GM18505 (cell line): ENCODE measurements around the gene PLCL1.
A peak's percentile ranks its signal among the peaks of the same experiment; 100 is the strongest.

Experiments
- ATAC-seq: cut with Tn5 transposase; IDR thresholded peaks from one replicate; pipeline ENCODE4 v1.9.1; 2021; ENCODE audit not compliant: unreplicated experiment
- POLR2A ChIP-seq: IDR thresholded peaks from 4 replicates; pipeline ENCODE4 v1.6.1; 2011; ENCODE audit warnings: borderline replicate concordance; ENCODE audit not compliant: insufficient read depth, insufficient read length; ENCODE audit errors: extremely low read depth

PLCL1 gene

GRCh38 chr2:197871780-197872456 lies 67.5 kb downstream of the PLCL1 start:
- no peak for TF ChIP-seq POLR2A
- ATAC-seq, result no peak

DNA sequence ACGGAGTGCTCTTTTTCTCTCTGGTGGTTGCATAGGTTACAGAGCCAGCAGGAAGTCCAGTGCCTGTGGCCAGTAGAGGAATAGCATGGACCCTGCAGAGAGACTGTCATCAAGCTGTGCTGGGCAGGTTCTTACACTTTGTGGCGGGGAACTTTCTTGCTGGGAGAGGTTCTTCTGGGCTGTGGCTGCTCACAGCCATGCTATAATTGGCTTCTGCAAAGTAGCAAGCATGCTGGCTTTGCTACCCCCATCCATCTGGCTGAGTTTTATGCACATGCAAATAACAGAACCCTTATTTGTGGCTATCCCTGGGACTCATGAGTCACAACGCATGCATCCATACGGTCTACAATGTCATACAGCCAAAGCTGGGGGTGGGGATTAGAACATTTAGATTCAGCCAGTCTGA lies 68.9 kb downstream of the PLCL1 start:
- TF ChIP-seq POLR2A, result no peak
- ATAC-seq, result no peak

- no peak for TF ChIP-seq POLR2A
- no peak for ATAC-seq
These were observed 71.4 kb downstream of the PLCL1 start for GRCh38 chr2:197875763-197876162.

- no peak for TF ChIP-seq POLR2A
- ATAC-seq, result no peak
These were observed 72.1 kb downstream of the PLCL1 start for GRCh38 chr2:197876524-197876923.

- no peak for ATAC-seq
- TF ChIP-seq POLR2A, result no peak
These were observed 72.6 kb downstream of the PLCL1 start for GRCh38 chr2:197877038-197877437.

GRCh38 chr2:197878792-197879191 lies 74.4 kb downstream of the PLCL1 start:
- ATAC-seq, result no peak
- no peak for TF ChIP-seq POLR2A

GRCh38 chr2:197879812-197880408 lies 75.5 kb downstream of the PLCL1 start:
- TF ChIP-seq POLR2A, result no peak
- no peak for ATAC-seq

- no peak for TF ChIP-seq POLR2A
- ATAC-seq, result no peak
These were observed 79.1 kb downstream of the PLCL1 start for GRCh38 chr2:197883354-197884032.

GRCh38 chr2:197884252-197884651 lies 79.9 kb downstream of the PLCL1 start:
- no peak for ATAC-seq
- no peak for TF ChIP-seq POLR2A

- no peak for ATAC-seq
- TF ChIP-seq POLR2A, result no peak
These were observed 80.7 kb downstream of the PLCL1 start for GRCh38 chr2:197885126-197885525.

- no peak for TF ChIP-seq POLR2A
- no peak for ATAC-seq
These were observed 81.2 kb downstream of the PLCL1 start for GRCh38 chr2:197885587-197885986.

- ATAC-seq, result no peak
- no peak for TF ChIP-seq POLR2A
These were observed 83.9 kb downstream of the PLCL1 start for GRCh38 chr2:197888321-197888720.

GRCh38 chr2:197889041-197889440 lies 84.6 kb downstream of the PLCL1 start:
- peak; percentile 100 for ATAC-seq
- TF ChIP-seq POLR2A, result no peak

- ATAC-seq, result no peak
- TF ChIP-seq POLR2A, result no peak
These were observed 85.8 kb downstream of the PLCL1 start for GRCh38 chr2:197890168-197890567.
